NCI-H1105 (cell line): ENCODE results near the gene TMA7.

ENCODE experiments used
- DNase-seq: peaks from one replicate; lab custom pipeline; 2025; lab: John Stamatoyannopoulos, UW

TMA7 gene

GRCh38 chr3:48409291-48410201 is 30.5 kb upstream of the TMA7 start:
- no peak for DNase-seq

GRCh38 chr3:48410205-48411040 is 29.6 kb upstream of the TMA7 start:
- DNase-seq: no peak

GRCh38 chr3:48411041-48411588 is 28.9 kb upstream of the TMA7 start:
- no peak for DNase-seq

GRCh38 chr3:48411606-48412374 is 28.3 kb upstream of the TMA7 start:
- no peak for DNase-seq

- no peak for DNase-seq
Measured at GRCh38 chr3:48412375-48413001, 27.6 kb upstream of the TMA7 start.

DNA sequence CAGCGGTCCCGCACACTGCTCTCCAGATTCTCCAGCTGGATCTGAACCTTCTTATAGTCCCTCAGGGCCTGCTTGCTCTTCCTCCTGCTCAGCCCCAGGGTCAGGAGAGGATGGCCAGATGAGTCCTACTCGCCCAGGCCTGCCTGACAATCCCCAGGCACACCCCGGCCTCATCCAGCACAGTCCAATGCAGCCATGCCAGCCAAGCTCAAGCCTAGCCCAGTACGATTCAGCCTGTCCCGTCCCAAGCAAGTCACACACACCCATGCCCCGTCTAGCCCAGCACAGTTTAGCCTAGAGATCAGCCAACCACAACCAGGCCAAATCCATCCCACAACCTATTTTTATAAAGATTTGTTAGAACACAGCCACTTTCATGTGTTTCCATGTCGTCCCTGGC is 27.0 kb upstream of the TMA7 start:
- no peak for DNase-seq

GRCh38 chr3:48413611-48414010 is 26.4 kb upstream of the TMA7 start:
- DNase-seq: no peak

DNA sequence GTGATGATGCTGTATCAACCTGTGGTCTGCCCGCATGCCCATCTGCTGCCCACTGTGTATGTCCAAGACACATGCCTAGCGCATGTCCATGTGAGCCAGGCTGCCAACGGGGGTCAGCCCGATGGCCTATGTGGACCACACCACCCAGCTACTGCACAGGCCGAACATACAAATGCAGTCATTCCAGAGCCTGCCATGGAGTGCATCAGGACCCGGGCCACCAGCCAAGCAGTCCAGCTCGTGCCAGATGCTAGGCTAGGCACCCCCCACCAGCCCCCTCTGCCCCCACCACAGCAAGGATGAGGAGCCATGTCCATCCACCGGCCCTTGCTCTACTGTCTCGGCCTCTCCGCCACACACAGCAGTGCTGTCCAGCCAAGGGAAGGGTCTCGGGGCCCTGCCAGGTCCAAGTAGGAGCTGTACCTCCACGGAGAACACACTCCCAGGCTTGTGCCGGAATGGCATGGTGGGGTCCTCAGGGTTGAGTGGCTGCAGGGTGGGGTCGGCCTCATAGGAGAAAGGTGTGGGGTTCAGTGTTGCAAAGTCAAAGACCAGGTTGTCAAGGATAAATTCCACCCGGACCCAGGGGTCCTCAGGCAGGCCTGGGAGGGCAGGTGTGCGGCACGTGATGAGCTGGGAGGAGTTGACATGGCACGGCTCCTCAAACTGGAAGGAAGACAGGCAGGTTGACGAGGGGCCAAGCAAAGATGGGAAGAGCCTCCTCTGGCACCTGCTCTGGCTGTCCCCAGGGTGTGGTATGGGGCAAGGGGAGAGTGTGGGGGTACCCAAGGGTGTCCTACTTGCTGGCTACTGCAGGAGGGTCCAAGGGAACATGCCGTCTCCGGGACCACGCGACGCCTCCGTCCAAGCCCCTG is 25.4 kb upstream of the TMA7 start:
- DNase-seq: no peak

- DNase-seq: no peak
Measured at GRCh38 chr3:48415251-48415953, 24.7 kb upstream of the TMA7 start.

GRCh38 chr3:48416091-48416505 is 24.0 kb upstream of the TMA7 start:
- DNase-seq: no peak

DNA sequence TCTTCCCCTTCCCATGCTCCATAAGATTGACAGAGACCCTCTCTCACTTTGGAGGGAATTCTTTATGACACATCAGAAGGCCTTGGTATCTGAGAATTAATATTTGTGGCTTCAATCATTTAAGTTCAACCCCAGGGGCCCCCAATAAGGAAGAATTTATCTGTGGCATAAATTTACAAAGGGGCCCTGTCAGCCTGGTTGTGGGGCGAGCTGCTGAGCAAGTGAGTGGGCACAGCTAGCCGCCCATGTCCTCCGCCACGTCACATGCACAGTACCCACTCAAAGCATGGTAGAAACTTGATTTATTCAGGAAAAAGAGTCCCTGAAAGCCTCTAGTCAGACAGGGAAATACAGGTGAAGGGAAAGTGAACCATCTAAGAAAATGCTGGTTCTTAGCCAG is 23.5 kb upstream of the TMA7 start:
- no peak for DNase-seq

DNA sequence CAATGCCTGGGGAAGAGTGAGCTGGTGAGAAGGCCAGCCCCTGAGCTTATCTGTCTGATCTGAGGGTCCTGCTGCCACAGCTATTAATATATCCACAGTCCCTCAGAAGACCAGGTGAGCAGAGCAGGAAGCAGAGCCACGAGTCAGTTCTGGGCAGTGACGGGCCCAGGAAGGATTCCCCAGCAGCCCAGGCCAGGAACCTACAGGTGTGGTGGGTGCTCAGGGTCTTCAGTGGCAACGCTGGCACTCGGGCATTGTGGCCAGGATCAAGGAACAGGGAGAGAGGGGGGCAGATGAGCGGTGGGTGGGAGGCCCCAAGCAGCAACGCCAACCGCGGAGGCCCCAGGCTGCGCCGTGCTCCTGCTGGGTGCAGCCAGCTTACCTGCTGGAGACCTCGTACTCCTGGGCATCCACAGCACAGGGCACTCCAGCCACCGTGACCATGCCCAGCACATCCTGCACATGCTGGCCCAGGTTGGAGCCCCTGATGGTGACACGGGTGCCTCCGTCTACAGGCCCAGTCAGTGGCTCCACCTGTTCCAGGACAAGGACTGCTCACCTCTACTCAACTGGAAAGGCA is 22.4 kb upstream of the TMA7 start:
- no peak for DNase-seq

DNA sequence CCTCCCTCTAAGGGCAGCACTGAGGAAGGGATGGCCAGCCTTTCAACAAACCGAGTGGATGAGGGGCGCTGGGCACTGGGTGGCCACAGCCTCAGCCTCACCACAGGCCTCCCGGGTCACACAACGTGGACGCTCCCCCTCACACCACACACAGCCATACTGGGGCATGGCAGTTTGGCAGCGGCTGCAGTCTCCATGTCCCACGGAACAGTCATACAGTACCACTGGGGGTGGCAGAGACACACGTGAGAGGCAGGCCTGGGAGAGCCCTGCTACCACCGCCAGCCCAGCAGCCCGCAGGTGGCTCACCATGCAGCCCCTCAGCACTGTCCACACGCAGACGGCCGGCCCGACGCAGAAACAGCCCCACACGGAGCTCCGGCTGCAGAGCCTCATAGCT is 21.9 kb upstream of the TMA7 start:
- DNase-seq: no peak

DNA sequence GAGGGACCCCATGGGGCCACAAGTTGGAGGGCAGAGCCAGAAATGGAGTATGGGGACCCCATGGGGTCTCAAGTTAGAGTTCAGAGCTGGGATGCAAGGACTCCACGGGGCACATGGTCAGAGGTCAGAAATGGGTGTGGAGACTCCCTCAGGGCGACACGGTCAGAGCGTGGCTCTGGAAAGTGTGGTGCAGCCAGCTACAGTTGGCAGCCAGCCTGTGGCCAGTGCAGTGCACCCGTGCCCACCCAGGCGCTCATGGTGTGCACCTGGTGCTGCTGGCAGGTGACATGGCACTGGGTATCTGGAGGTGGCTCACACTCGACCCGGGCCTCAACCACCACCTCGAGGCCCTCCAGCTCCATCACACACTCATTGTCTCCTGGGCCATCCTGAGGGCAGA is 21.4 kb upstream of the TMA7 start:
- no peak for DNase-seq

GRCh38 chr3:48419149-48419548 is 20.9 kb upstream of the TMA7 start:
- no peak for DNase-seq

- DNase-seq: no peak
Measured at GRCh38 chr3:48419597-48419996, 20.5 kb upstream of the TMA7 start.

- no peak for DNase-seq
Measured at GRCh38 chr3:48420561-48420960, 19.5 kb upstream of the TMA7 start.

DNA sequence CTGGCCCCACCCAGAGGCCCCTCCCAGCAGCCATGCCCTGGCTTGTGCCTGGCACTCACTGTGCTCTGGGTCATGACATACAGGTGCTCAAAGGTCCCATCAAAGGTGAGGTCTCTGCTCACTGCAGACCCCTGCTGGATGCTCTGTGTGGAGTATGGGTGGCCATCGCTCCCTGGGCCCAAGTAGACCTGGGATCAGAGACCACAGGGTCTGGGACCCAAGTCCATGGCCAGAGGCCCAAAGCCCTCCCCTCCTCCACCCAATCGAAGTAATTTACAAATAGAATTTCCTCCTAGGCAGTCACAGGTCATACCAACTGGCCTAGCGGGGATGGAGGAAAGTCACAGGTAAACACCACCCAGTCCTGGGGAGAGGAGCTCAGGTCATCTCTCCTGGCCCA is 17.8 kb upstream of the TMA7 start:
- no peak for DNase-seq

- DNase-seq: no peak
Measured at GRCh38 chr3:48422681-48423080, 17.4 kb upstream of the TMA7 start.
